ENCODE measurements around the gene GRIK5. TPM values are rescaled to one million over a fixed set of nuclear protein-coding genes. Genes with fewer than 3 reads are reported as not detected.

The GRIK5 gene
- total RNA-seq, 2 experiments from 2014 or later: 0.73 to 1.3 TPM

- Histone ChIP-seq H2AFZ (ENCODE audit: low read length) (no peak overlapping the region), H4K20me1 (ENCODE audit: insufficient read depth, low read length) (no peaks in the 10 kb centered on the region), H3K4me2 (ENCODE audit: low read length) (no peak overlapping the region), H3K4me3 (ENCODE audit: low read depth, low read length, poor library complexity, severe bottlenecking) (no peak overlapping the region), H3K9me3 (ENCODE audit: low read length) (no peaks in the 10 kb centered on the region), H3K9me2 (ENCODE audit: insufficient read depth, low read length) (no peaks in the 10 kb centered on the region), H3K27ac (ENCODE audit: low read depth, low read length, poor library complexity, severe bottlenecking) (no peak overlapping the region), H3K79me2 (ENCODE audit: insufficient read depth, low read depth, low read length) (no peaks in the 10 kb centered on the region), H3K36me3 (ENCODE audit: insufficient read depth, low read length) (peaks cover 22% of the 10 kb centered on the region; the same call in 1 of the 2 replicates), H3K4me1 (ENCODE audit: insufficient read depth, low read length, poor library complexity, severe bottlenecking) (peaks cover 19% of the 10 kb centered on the region)
- BruUV-seq (replicated peaks): no TSS peak
- ChIA-PET CTCF (ENCODE audit: unreplicated experiment) (no interaction called here), POLR2A (no interaction called here)
- intact Hi-C loops (cut with micrococcal nuclease; ENCODE audit: unreplicated experiment): no loop called here
- DNase-seq (ENCODE audit: low spot score): no peak
- TF ChIP-seq EZH2phosphoT487 (IDR thresholded peaks at IDR 0.05; ENCODE audit: borderline replicate concordance, low read depth, low read length): no peak
Observed at GRCh38 chr19:41991025-41991424, 79.0 kb downstream of the GRIK5 start.

- H3K9me2 ChIP-seq (ENCODE audit: insufficient read depth, low read length): no peaks in the 10 kb centered on the region
- TF ChIP-seq CTCF (conservative IDR thresholded peaks at IDR 0.05; ENCODE audit: low read length) (no peak), EZH2phosphoT487 (IDR thresholded peaks at IDR 0.05; ENCODE audit: borderline replicate concordance, low read depth, low read length) (no peak)
- H3K4me3 ChIP-seq (ENCODE audit: low read depth, low read length, poor library complexity, severe bottlenecking): no peak overlapping the region
- no peak for DNase-seq (ENCODE audit: low spot score)
- H3K9me3 ChIP-seq (ENCODE audit: low read length): no peaks in the 10 kb centered on the region
- H3K79me2 ChIP-seq (ENCODE audit: insufficient read depth, low read depth, low read length): no peaks in the 10 kb centered on the region
- POLR2A ChIA-PET: no interaction called here
- H3K4me1 ChIP-seq (ENCODE audit: insufficient read depth, low read length, poor library complexity, severe bottlenecking): peaks cover 19% of the 10 kb centered on the region
- H2AFZ ChIP-seq (ENCODE audit: low read length): no peak overlapping the region
- H4K20me1 ChIP-seq (ENCODE audit: insufficient read depth, low read length): no peaks in the 10 kb centered on the region
- BruUV-seq (replicated peaks): no TSS peak
- CTCF ChIA-PET (ENCODE audit: unreplicated experiment): no interaction called here
- intact Hi-C loops (cut with micrococcal nuclease; ENCODE audit: unreplicated experiment): no loop called here
- H3K36me3 ChIP-seq (ENCODE audit: insufficient read depth, low read length): peaks cover 22% of the 10 kb centered on the region
- H3K4me2 ChIP-seq (ENCODE audit: low read length): no peak overlapping the region
- no peak overlapping the region for H3K27ac ChIP-seq (ENCODE audit: low read depth, low read length, poor library complexity, severe bottlenecking)
Observed at GRCh38 chr19:41990615-41991014, 79.4 kb downstream of the GRIK5 start.

- no peaks in the 10 kb centered on the region for H3K9me3 ChIP-seq (ENCODE audit: low read length)
- H3K4me1 ChIP-seq (ENCODE audit: insufficient read depth, low read length, poor library complexity, severe bottlenecking): peaks cover 19% of the 10 kb centered on the region
- DNase-seq (ENCODE audit: low spot score): no peak
- TF ChIP-seq EZH2phosphoT487 (IDR thresholded peaks at IDR 0.05; ENCODE audit: borderline replicate concordance, low read depth, low read length): no peak
- no peak for TF ChIP-seq CTCF (conservative IDR thresholded peaks at IDR 0.05; ENCODE audit: low read length)
- no peak overlapping the region for H2AFZ ChIP-seq (ENCODE audit: low read length)
- no peak overlapping the region for H3K4me3 ChIP-seq (ENCODE audit: low read depth, low read length, poor library complexity, severe bottlenecking)
- no peaks in the 10 kb centered on the region for H3K79me2 ChIP-seq (ENCODE audit: insufficient read depth, low read depth, low read length)
- POLR2A ChIA-PET: no interaction called here
- peaks cover 28% of the 10 kb centered on the region for H3K36me3 ChIP-seq (ENCODE audit: insufficient read depth, low read length)
- H3K27ac ChIP-seq (ENCODE audit: low read depth, low read length, poor library complexity, severe bottlenecking): no peak overlapping the region
- no peak overlapping the region for H3K4me2 ChIP-seq (ENCODE audit: low read length)
- intact Hi-C loops (cut with micrococcal nuclease; ENCODE audit: unreplicated experiment): no loop called here
- H3K9me2 ChIP-seq (ENCODE audit: insufficient read depth, low read length): no peaks in the 10 kb centered on the region
- no peaks in the 10 kb centered on the region for H4K20me1 ChIP-seq (ENCODE audit: insufficient read depth, low read length)
- no TSS peak for BruUV-seq (replicated peaks)
- CTCF ChIA-PET (ENCODE audit: unreplicated experiment): no interaction called here
Observed at GRCh38 chr19:41990028-41990427, 80.0 kb downstream of the GRIK5 start.

Data from OCI-LY7 (cell line).